NCI-H146 (cell line): ENCODE data around the gene CNTN6.

Experiments
- DNase-seq: peaks from one replicate; lab custom pipeline; 2025; lab: John Stamatoyannopoulos, UW

Gene CNTN6

GRCh38 chr3:1172644-1173043 lies 79.8 kb downstream of the CNTN6 start:
- no peak for DNase-seq

GRCh38 chr3:1179146-1179545 lies 86.3 kb downstream of the CNTN6 start:
- DNase-seq = no peak

GRCh38 chr3:1183320-1184048 lies 90.7 kb downstream of the CNTN6 start:
- DNase-seq = no peak

GRCh38 chr3:1190569-1190968 lies 97.7 kb downstream of the CNTN6 start:
- no peak for DNase-seq

GRCh38 chr3:1191026-1191425 lies 98.2 kb downstream of the CNTN6 start:
- no peak for DNase-seq

GRCh38 chr3:1195947-1196346 lies 103.1 kb downstream of the CNTN6 start:
- no peak for DNase-seq

- DNase-seq = no peak
Measured at GRCh38 chr3:1197051-1197450, 104.2 kb downstream of the CNTN6 start.

GRCh38 chr3:1200371-1200770 lies 107.5 kb downstream of the CNTN6 start:
- no peak for DNase-seq

- DNase-seq = no peak
Measured at GRCh38 chr3:1207904-1208303, 115.1 kb downstream of the CNTN6 start.

- no peak for DNase-seq
Measured at GRCh38 chr3:1214933-1215332, 122.1 kb downstream of the CNTN6 start.

GRCh38 chr3:1216856-1217255 lies 124.0 kb downstream of the CNTN6 start:
- no peak for DNase-seq

- DNase-seq = no peak
Measured at GRCh38 chr3:1227111-1227510, 134.3 kb downstream of the CNTN6 start.

GRCh38 chr3:1228289-1228688 lies 135.5 kb downstream of the CNTN6 start:
- DNase-seq = no peak

- DNase-seq = no peak
Measured at GRCh38 chr3:1230920-1231319, 138.1 kb downstream of the CNTN6 start.

- DNase-seq = no peak
Measured at GRCh38 chr3:1232276-1232675, 139.5 kb downstream of the CNTN6 start.

GRCh38 chr3:1235526-1236120 lies 142.8 kb downstream of the CNTN6 start:
- DNase-seq = no peak

- no peak for DNase-seq
Measured at GRCh38 chr3:1251282-1252060, 158.6 kb downstream of the CNTN6 start.

- DNase-seq = no peak
Measured at GRCh38 chr3:1252061-1252430, 159.2 kb downstream of the CNTN6 start.

GRCh38 chr3:1262246-1262645 lies 169.4 kb downstream of the CNTN6 start:
- no peak for DNase-seq

GRCh38 chr3:1263121-1263520 lies 170.3 kb downstream of the CNTN6 start:
- no peak for DNase-seq

GRCh38 chr3:1269808-1270207 lies 177.0 kb downstream of the CNTN6 start:
- no peak for DNase-seq

GRCh38 chr3:1272546-1273265 lies 179.9 kb downstream of the CNTN6 start:
- no peak for DNase-seq

- peak; percentile 1 for DNase-seq
Measured at GRCh38 chr3:1275495-1275894, 182.7 kb downstream of the CNTN6 start.
